ENCODE data around the gene SLC26A1.

The SLC26A1 gene

GRCh38 chr4:993111-994029 lies at the start of gene SLC26A1:
Gene SLC26A1 (minus strand): TSS chr4:993404. CDS start chr4:991703, 1,701 bp downstream.
- no peak within 1 kb of the TSS for H3K4me3 ChIP-seq (ENCODE audit: insufficient read length, low read depth)
- peak within 1 kb of the TSS; percentile 34 for H3K9ac ChIP-seq (ENCODE audit: insufficient read length, low read depth)
- H3K9me3 ChIP-seq (ENCODE audit: insufficient read depth, low read length): no peaks in the 10 kb centered on the region
- no peak for DNase-seq (ENCODE audit: low read depth, low spot score)
- peaks cover 7% of the 10 kb centered on the region for H3K36me3 ChIP-seq (ENCODE audit: insufficient read depth, insufficient read length, low read length)
- H3K27me3 ChIP-seq (ENCODE audit: insufficient read depth, insufficient read length): peaks cover 32% of the 10 kb centered on the region
- H3K4me1 ChIP-seq (ENCODE audit: insufficient read depth, insufficient read length): peaks cover 28% of the 10 kb centered on the region
- no peak for TF ChIP-seq YY1 (IDR thresholded peaks at IDR 0.05; ENCODE audit: insufficient read depth, insufficient read length)
- TF ChIP-seq SUZ12 (IDR thresholded peaks at IDR 0.05; ENCODE audit: extremely low read depth, insufficient read depth, insufficient read length): no peak
- TF ChIP-seq ZNF274 (IDR thresholded peaks at IDR 0.05; ENCODE audit: low read depth, low read length): no peak

GRCh38 chr4:1042352-1043055 lies 49.3 kb upstream of the SLC26A1 start:
- no peak overlapping the region for H3K9ac ChIP-seq (ENCODE audit: insufficient read length, low read depth)
- H3K9me3 ChIP-seq (ENCODE audit: insufficient read depth, low read length): no peaks in the 10 kb centered on the region
- H3K27me3 ChIP-seq (ENCODE audit: insufficient read depth, insufficient read length): peaks cover 22% of the 10 kb centered on the region
- peaks cover 54% of the 10 kb centered on the region for H3K4me1 ChIP-seq (ENCODE audit: insufficient read depth, insufficient read length)
- no peak for DNase-seq (ENCODE audit: low read depth, low spot score)
- TF ChIP-seq SUZ12 (IDR thresholded peaks at IDR 0.05; ENCODE audit: extremely low read depth, insufficient read depth, insufficient read length) (no peak), YY1 (IDR thresholded peaks at IDR 0.05; ENCODE audit: insufficient read depth, insufficient read length) (no peak), ZNF274 (IDR thresholded peaks at IDR 0.05; ENCODE audit: low read depth, low read length) (no peak)
- no peaks in the 10 kb centered on the region for H3K36me3 ChIP-seq (ENCODE audit: insufficient read depth, insufficient read length, low read length)
- H3K4me3 ChIP-seq (ENCODE audit: insufficient read length, low read depth): no peak overlapping the region

DNA sequence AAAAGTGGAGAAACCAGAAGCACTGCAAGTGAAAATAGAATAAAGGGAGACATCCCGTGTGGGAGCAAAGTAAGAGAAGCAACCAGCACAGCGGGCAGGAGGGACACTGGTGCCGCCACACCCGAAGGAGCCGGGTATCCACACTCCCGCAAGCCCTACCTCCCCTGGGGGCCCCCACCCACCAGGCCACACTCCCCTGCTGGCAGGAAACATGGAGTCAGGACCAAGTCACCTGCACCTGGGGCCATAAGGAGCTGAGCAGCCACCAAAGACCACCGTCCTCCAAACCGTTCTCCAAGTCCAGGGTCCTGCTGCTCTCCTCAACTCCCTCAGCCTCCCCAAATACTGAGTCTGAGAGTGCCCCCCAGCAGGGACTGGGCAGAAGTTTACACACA lies 48.7 kb upstream of the SLC26A1 start:
- no peak for TF ChIP-seq YY1 (IDR thresholded peaks at IDR 0.05; ENCODE audit: insufficient read depth, insufficient read length)
- Histone ChIP-seq H3K36me3 (ENCODE audit: insufficient read depth, insufficient read length, low read length) (no peaks in the 10 kb centered on the region), H3K4me1 (ENCODE audit: insufficient read depth, insufficient read length) (peaks cover 52% of the 10 kb centered on the region), H3K4me3 (ENCODE audit: insufficient read length, low read depth) (no peak overlapping the region), H3K9ac (ENCODE audit: insufficient read length, low read depth) (peak overlapping the region; percentile 21), H3K27me3 (ENCODE audit: insufficient read depth, insufficient read length) (peaks cover 17% of the 10 kb centered on the region), H3K9me3 (ENCODE audit: insufficient read depth, low read length) (no peaks in the 10 kb centered on the region)
- DNase-seq (ENCODE audit: low read depth, low spot score): no peak

DNA sequence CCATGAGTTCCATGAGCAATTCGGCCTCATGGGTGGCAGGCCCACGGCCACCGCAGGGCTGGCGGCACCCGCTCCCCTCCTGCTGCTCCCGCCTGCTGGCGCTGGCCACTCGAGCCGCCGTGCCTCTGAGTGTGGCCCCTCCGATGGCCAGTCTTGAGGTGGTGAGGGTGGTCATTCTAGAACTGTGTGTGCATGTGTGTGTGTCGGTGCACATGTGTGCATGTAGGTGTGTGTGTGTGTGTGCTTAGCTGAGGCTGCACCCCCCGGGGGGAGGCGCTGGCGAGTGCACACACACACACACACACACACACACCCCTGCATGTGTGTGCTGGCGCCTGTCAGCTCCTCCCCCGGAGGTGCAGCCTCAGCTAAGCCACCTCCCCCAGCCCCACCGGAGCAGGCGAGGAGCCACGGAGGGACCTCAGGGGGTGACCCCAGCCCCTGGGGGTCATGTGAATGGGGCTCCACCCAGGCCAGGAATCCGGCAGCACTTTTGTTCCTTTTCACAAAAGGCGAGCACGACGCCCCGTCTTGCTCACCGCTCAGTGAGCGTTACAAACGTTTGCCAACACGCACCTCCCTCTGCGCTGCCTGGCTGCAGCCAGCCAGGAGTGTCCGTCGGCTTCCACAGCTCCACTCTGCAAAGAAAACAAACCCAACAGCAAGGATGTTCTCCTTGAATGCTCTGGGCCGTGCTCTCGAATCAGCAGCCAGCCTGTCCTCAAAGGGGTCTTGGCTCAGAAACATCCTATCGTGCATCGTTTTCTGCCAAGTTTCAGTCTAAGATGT lies 48.1 kb upstream of the SLC26A1 start:
- no peak for DNase-seq (ENCODE audit: low read depth, low spot score)
- H3K36me3 ChIP-seq (ENCODE audit: insufficient read depth, insufficient read length, low read length): no peaks in the 10 kb centered on the region
- no peak overlapping the region for H3K4me3 ChIP-seq (ENCODE audit: insufficient read length, low read depth)
- peaks cover 17% of the 10 kb centered on the region for H3K27me3 ChIP-seq (ENCODE audit: insufficient read depth, insufficient read length)
- no peaks in the 10 kb centered on the region for H3K9me3 ChIP-seq (ENCODE audit: insufficient read depth, low read length)
- H3K4me1 ChIP-seq (ENCODE audit: insufficient read depth, insufficient read length): peaks cover 53% of the 10 kb centered on the region
- peak overlapping the region; percentile 46 for H3K9ac ChIP-seq (ENCODE audit: insufficient read length, low read depth)
- TF ChIP-seq SUZ12 (IDR thresholded peaks at IDR 0.05; ENCODE audit: extremely low read depth, insufficient read depth, insufficient read length) (no peak), ZNF274 (IDR thresholded peaks at IDR 0.05; ENCODE audit: low read depth, low read length) (no peak), YY1 (IDR thresholded peaks at IDR 0.05; ENCODE audit: insufficient read depth, insufficient read length) (no peak)

- Histone ChIP-seq H3K4me3 (ENCODE audit: insufficient read length, low read depth) (no peak overlapping the region), H3K9me3 (ENCODE audit: insufficient read depth, low read length) (no peaks in the 10 kb centered on the region), H3K27me3 (ENCODE audit: insufficient read depth, insufficient read length) (peaks cover 17% of the 10 kb centered on the region), H3K9ac (ENCODE audit: insufficient read length, low read depth) (peak overlapping the region; percentile 46), H3K4me1 (ENCODE audit: insufficient read depth, insufficient read length) (peaks cover 57% of the 10 kb centered on the region), H3K36me3 (ENCODE audit: insufficient read depth, insufficient read length, low read length) (no peaks in the 10 kb centered on the region)
- TF ChIP-seq SUZ12 (IDR thresholded peaks at IDR 0.05; ENCODE audit: extremely low read depth, insufficient read depth, insufficient read length): no peak
- no peak for TF ChIP-seq YY1 (IDR thresholded peaks at IDR 0.05; ENCODE audit: insufficient read depth, insufficient read length)
- TF ChIP-seq ZNF274 (IDR thresholded peaks at IDR 0.05; ENCODE audit: low read depth, low read length): no peak
- no peak for DNase-seq (ENCODE audit: low read depth, low spot score)
Measured at GRCh38 chr4:1040344-1041146, 47.3 kb upstream of the SLC26A1 start.

- no peak for DNase-seq (ENCODE audit: low read depth, low spot score)
- Histone ChIP-seq H3K4me3 (ENCODE audit: insufficient read length, low read depth) (no peak overlapping the region), H3K27me3 (ENCODE audit: insufficient read depth, insufficient read length) (peaks cover 11% of the 10 kb centered on the region), H3K4me1 (ENCODE audit: insufficient read depth, insufficient read length) (peaks cover 53% of the 10 kb centered on the region), H3K9me3 (ENCODE audit: insufficient read depth, low read length) (no peaks in the 10 kb centered on the region), H3K9ac (ENCODE audit: insufficient read length, low read depth) (peak overlapping the region; percentile 38), H3K36me3 (ENCODE audit: insufficient read depth, insufficient read length, low read length) (no peaks in the 10 kb centered on the region)
- TF ChIP-seq YY1 (IDR thresholded peaks at IDR 0.05; ENCODE audit: insufficient read depth, insufficient read length) (no peak), SUZ12 (IDR thresholded peaks at IDR 0.05; ENCODE audit: extremely low read depth, insufficient read depth, insufficient read length) (no peak), ZNF274 (IDR thresholded peaks at IDR 0.05; ENCODE audit: low read depth, low read length) (no peak)
Measured at GRCh38 chr4:1039493-1040343, 46.5 kb upstream of the SLC26A1 start.

Measured in NT2/D1 (cell line).